ENCODE data around the gene PCDHB13.
"Not testable (repeated sequence)": the region's sequence is repeated elsewhere in the genome, so short reads cannot be mapped to it uniquely, and the experiment has no call there.

Gene PCDHB13

DNA sequence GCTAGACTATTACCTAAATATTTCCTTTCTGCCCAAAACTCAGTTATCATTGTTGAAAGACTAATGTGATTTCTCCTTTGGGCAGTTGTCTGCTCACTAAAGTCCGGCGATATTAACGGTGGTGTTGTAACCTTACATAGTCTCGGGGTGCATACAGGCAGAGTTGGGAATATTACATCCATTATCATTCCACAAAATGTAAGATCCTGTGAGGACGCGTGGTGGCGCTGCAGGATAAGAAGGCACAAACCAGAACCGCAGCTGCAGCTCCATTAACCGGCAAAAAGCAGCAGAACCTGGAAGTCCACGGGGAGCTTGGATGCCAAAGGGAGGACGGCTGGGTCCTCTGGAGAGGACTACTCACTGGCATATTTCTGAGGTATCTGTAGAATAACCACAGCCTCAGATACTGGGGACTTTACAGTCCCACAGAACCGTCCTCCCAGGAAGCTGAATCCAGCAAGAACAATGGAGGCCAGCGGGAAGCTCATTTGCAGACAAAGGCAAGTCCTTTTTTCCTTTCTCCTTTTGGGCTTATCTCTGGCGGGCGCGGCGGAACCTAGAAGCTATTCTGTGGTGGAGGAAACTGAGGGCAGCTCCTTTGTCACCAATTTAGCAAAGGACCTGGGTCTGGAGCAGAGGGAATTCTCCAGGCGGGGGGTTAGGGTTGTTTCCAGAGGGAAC, at the start of gene PCDHB13:
PCDHB13 (plus strand) TSS at position 264 of the 684 bp plus-strand sequence; CDS start at position 469, 205 bp downstream.
- not testable (repeated sequence) for DNase-seq

DNA sequence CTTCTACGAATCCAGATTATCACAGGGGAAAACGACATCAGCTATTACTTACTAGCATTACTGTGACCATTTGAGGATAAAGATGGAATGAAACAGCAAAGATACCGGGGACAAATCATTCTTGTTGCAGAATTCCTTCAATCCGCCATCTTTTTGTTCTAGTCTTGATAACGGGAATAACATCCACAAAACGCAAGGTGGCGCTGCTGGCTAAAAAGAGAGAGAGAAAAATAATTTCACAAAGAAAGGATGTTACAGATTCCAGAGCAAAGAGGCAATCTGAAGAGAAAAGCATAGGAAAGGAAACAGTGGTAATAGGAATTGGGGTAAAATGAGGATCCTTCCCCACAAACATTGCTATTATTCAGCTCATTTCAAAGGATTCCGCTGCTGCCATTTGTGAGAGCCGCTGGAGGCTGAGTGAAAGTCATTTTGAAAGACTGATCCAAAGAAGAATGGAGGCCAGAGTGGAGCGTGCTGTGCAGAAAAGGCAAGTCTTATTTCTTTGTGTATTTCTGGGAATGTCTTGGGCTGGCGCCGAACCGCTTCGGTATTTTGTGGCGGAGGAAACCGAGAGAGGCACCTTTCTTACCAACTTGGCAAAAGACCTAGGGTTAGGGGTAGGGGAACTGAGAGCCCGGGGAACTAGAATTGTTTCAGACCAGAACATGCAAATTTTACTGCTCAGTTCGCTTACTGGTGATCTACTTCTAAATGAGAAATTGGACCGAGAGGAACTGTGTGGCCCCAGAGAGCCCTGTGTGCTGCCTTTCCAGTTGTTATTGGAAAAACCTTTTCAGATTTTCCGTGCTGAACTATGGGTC, 41.1 kb upstream of the PCDHB13 start, which contains the start of gene PCDHB7:
PCDHB7 (plus strand) TSS at position 264 of the 824 bp plus-strand sequence; CDS start at position 456, 192 bp downstream.
- peak; percentile 26 for DNase-seq

GRCh38 chr5:141174291-141175104, 39.2 kb upstream of the PCDHB13 start:
- not testable (repeated sequence) for DNase-seq

- DNase-seq, result no peak
Measured at GRCh38 chr5:141175933-141176332, 37.8 kb upstream of the PCDHB13 start.

DNA sequence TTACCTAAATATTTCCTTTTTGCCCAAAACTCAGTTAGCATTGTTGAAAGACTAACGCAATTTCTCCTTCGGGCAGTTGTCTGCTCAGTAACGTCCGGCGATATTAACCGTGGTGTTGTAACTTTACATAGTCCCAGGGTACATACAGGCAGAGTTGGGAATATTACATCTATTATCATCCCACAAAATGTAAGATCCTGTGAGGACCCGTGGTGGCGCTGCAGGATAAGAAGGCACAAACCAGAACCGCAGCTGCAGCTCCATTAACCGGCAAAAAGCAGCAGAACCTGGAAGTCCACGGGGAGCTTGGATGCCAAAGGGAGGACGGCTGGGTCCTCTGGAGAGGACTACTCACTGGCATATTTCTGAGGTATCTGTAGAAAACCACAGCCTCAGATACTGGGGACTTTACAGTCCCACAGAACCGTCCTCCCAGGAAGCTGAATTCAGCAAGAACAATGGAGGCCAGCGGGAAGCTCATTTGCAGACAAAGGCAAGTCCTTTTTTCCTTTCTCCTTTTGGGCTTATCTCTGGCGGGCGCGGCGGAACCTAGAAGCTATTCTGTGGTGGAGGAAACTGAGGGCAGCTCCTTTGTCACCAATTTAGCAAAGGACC, 36.0 kb upstream of the PCDHB13 start, which contains the start of gene PCDHB8:
PCDHB8 (plus strand) TSS at position 214 of the 615 bp plus-strand sequence; CDS start at position 459, 245 bp downstream.
- DNase-seq, result not testable (repeated sequence)

DNA sequence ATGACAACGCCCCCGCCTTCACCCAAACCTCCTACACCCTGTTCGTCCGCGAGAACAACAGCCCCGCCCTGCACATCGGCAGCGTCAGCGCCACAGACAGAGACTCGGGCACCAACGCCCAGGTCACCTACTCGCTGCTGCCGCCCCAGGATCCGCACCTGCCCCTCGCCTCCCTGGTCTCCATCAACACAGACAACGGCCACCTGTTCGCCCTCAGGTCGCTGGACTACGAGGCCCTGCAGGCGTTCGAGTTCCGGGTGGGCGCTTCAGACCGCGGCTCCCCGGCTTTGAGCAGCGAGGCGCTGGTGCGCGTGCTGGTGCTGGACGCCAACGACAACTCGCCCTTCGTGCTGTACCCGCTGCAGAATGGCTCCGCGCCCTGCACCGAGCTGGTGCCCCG, 34.3 kb upstream of the PCDHB13 start:
- not testable (repeated sequence) for DNase-seq

GRCh38 chr5:141179876-141180275, 33.8 kb upstream of the PCDHB13 start:
- DNase-seq, result not testable (repeated sequence)

DNA sequence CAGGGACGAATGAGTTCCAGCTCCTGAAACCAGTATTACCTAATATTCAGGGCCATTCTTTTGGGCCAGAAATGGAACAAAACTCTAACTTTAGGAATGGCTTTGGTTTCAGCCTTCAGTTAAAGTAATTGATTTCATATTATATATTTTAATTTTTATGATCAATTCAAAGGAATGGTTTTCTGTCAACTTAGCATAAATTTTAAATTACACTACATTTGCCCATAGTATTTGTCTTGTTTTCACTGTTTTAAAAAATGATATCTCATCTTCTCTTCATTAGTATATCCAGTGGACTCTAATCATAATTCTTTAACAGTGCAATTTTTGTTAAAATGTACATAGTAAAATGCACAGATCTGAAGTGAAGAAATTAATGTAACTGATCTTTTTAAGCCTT, 33.4 kb upstream of the PCDHB13 start:
- no peak for DNase-seq

DNA sequence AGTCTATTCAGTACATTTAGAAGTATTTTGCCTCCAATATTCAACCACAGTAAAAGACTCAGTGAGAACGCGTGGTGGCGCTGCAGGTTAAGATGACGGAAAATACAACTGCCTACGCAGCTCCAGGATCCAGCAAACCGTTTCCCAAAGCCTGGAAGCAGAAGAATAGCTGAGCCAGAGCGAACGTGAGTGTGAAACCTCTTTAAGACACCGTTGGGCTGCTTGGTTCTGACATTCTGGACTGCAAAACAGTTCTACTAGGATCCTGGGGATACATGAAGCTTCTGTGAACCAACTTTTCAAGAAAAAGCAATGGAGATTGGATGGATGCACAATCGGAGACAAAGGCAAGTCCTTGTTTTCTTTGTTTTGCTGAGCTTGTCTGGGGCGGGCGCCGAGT, 31.5 kb upstream of the PCDHB13 start, which contains the start of gene PCDHB16:
PCDHB16 (plus strand) TSS at position 140 of the 400 bp plus-strand sequence; CDS start at position 313, 173 bp downstream.
- DNase-seq, result peak; percentile 50

DNA sequence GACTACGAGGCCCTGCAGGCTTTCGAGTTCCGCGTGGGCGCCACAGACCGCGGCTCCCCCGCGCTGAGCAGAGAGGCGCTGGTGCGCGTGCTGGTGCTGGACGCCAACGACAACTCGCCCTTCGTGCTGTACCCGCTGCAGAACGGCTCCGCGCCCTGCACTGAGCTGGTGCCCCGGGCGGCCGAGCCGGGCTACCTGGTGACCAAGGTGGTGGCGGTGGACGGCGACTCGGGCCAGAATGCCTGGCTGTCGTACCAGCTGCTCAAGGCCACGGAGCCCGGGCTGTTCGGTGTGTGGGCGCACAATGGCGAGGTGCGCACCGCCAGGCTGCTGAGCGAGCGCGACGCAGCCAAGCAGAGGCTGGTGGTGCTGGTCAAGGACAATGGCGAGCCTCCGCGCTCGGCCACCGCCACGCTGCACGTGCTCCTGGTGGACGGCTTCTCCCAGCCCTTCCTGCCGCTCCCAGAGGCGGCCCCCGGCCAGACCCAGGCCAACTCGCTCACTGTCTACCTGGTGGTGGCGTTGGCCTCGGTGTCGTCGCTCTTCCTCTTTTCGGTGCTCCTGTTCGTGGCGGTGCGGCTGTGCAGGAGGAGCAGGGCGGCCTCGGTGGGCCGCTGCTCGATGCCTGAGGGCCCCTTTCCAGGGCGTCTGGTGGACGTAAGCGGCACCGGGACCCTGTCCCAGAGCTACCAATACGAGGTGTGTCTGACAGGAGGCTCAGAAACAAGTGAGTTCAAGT, 29.4 kb upstream of the PCDHB13 start:
- not testable (repeated sequence) for DNase-seq

DNA sequence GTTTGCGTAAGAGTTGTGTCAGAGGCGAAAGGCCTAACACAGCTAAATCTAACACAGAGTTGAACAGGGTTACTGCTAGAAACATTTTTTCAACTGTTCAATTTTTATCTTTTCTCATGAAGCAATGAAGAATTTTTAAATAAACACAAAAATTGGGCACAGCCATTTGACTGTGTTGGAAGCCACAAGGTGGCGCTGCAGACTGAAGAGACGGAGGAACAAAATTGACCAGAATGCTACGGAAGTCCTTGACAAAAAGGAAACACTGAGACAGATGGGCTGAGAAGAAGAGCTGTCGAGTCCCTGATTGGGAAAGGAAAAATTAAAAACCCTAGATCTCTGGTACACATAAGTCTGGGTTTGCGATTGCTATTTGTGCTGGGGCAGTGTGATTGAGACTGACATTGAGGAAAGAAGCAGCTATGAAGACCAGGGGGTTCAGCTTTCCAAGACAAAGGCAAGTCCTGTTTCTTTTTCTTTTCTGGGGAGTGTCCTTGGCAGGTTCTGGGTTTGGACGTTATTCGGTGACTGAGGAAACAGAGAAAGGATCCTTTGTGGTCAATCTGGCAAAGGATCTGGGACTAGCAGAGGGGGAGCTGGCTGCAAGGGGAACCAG, 26.7 kb upstream of the PCDHB13 start, which contains the start of gene PCDHB9:
PCDHB9 (plus strand) TSS at position 265 of the 616 bp plus-strand sequence; CDS start at position 423, 158 bp downstream.
- peak; percentile 52 for DNase-seq

DNA sequence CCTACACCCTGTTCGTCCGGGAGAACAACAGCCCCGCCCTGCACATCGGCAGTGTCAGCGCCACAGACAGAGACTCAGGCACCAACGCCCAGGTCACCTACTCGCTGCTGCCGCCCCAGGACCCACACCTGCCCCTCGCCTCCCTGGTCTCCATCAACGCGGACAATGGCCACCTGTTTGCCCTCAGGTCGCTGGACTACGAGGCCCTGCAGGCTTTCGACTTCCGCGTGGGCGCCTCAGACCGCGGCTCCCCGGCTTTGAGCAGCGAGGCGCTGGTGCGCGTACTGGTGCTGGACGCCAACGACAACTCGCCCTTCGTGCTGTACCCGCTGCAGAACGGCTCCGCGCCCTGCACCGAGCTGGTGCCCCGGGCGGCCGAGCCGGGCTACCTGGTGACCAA, 25.0 kb upstream of the PCDHB13 start:
- not testable (repeated sequence) for DNase-seq

GRCh38 chr5:141189131-141189530, 24.6 kb upstream of the PCDHB13 start:
- not testable (repeated sequence) for DNase-seq

DNA sequence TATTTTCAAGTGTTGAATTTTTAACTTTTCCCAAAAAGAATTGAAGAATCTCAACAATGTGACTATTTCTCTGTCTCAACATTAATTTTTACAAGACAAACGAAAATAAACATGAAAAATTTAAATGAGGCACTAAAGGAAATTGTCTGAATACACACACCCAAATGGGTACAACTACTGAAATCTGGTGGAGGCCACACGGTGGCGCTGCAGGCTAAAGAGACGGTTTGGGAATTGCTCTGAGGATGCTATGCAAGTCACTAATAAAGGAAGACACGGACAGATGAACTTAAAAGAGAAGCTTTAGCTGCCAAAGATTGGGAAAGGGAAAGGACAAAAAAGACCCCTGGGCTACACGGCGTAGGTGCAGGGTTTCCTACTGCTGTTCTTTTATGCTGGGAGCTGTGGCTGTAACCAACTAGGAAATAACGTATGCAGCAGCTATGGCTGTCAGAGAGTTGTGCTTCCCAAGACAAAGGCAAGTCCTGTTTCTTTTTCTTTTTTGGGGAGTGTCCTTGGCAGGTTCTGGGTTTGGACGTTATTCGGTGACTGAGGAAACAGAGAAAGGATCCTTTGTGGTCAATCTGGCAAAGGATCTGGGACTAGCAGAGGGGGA, 21.5 kb upstream of the PCDHB13 start, which contains the start of gene PCDHB10:
PCDHB10 (plus strand) TSS at position 244 of the 616 bp plus-strand sequence; CDS start at position 444, 200 bp downstream.
- peak; percentile 45 for DNase-seq

GRCh38 chr5:141194332-141194731, 19.4 kb upstream of the PCDHB13 start:
- DNase-seq, result not testable (repeated sequence)

GRCh38 chr5:141196363-141196762, 17.4 kb upstream of the PCDHB13 start:
- DNase-seq, result no peak

DNA sequence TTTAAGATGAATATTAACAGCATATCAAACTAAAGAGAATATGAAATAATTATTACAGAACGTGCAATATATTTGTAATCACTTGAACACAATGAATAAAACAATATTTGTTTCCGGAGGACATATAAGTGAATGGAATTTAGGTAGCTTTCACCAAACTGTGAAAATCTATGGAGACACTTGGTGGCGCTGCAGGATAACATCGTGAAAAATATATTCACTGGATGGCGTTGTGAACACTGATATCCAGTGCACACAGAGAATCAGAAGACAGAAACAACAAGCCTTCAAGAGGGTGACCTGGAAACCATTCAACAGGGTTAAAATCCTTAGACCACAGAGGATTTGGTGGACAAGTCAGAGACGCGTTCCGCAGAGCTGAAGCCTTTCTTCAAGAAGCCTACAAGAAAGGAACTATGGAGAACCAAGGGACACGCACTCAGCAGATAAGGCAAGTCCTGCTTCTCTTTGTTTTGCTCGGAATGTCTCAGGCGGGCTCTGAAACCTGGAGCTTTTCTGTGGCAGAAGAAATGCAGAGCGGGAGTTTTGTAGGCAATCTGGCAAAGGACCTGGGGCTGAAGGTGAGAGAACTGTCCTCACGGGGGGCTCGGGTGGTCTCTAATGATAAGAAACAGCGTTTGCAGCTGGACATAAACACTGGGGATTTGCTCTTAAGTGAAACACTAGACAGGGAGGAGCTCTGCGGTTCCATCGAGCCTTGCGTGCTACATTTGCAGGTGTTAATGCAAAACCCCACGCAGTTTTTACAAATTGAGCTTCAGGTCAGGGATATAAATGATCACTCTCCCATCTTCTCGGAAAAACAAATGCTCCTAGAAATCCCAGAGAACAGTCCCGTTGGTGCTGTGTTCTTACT, 14.1 kb upstream of the PCDHB13 start, which contains the start of gene PCDHB11:
PCDHB11 (plus strand) TSS at position 269 of the 877 bp plus-strand sequence; CDS start at position 417, 148 bp downstream.
- peak; percentile 2 for DNase-seq

- DNase-seq, result not testable (repeated sequence)
Measured at GRCh38 chr5:141201126-141201525, 12.6 kb upstream of the PCDHB13 start.

DNA sequence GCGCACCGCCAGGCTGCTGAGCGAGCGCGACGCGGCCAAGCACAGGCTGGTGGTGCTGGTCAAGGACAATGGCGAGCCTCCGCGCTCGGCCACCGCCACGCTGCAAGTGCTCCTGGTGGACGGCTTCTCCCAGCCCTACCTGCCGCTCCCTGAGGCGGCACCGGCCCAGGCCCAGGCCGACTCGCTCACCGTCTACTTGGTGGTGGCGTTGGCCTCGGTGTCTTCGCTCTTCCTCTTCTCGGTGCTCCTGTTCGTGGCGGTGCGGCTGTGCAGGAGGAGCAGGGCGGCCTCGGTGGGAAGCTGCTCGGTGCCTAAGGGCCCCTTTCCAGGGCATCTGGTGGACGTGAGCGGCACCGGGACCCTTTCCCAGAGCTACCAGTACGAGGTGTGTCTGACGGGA, 12.1 kb upstream of the PCDHB13 start:
- not testable (repeated sequence) for DNase-seq

Measured in NCI-H2171 treated with DMSO at 0.1 percent for 48 hours (cell line).